Pancreas (tissue), 10 donors: ENCODE measurements around the gene RAP2B. TPM values are rescaled to one million over a fixed set of nuclear protein-coding genes. Genes with fewer than 3 reads are reported as not detected.

Source experiments
- ATAC-seq, 4 donors: fragments of 200-7000 bp; cut with Tn5 transposase; one replicate each; pipeline versions ENCODE4 v1.8.0 to v1.9.1; 2020; ENCODE audit warnings: mild to moderate bottlenecking in 4 of 4, moderate library complexity in 4 of 4
- DNase-seq, 6 donors: peaks; one replicate each; pipeline ENCODE4 v3.0.0-alpha.2; 2020
- FAIRE-seq: peaks from 2 replicates; lab custom pipeline; 2012; peaks lifted over from hg19 to GRCh38; lab: Jason Lieb, UNC
- H3K27ac ChIP-seq, 4 donors: fragments of 200-600 bp; sonication (generic); 1 replicate in 3 of 4; 2 replicates in 1 of 4; pipeline versions ENCODE4 v1.5.0 to v1.8.0; 2020
- H3K27me3 ChIP-seq, 4 donors: fragments of 200-600 bp; one replicate each; pipeline ENCODE4 v1.8.0; 2021
- H3K36me3 ChIP-seq, 3 donors: fragments of 200-600 bp; sonication (generic) in 1 of 3; one replicate each; pipeline versions ENCODE4 v1.5.0 to v1.8.0; 2020 to 2021
- H3K4me1 ChIP-seq, 3 donors: fragments of 200-600 bp; one replicate each; pipeline ENCODE4 v1.8.0; 2021
- H3K4me3 ChIP-seq, 4 donors: fragments of 200-600 bp; sonication (generic) in 2 of 4; one replicate each; pipeline versions ENCODE4 v1.5.0 to v1.8.0; 2020 to 2021
- H3K9me3 ChIP-seq, 4 donors: fragments of 200-600 bp; one replicate each; pipeline ENCODE4 v1.8.0; 2021
- CTCF ChIP-seq, 4 donors: fragments of 200-600 bp; sonication (generic) in 3 of 4; IDR thresholded peaks; one replicate each; pipeline versions ENCODE4 v1.5.0 to v1.8.0; 2021; ENCODE audit warnings: antibody characterized with exemption in 4 of 4
- WGBS, 2 donors: extraction: QIAGEN DNeasy Blood & Tissue Kit; methylation state at CpG; one replicate each; pipeline ENCODE4 v1.1.7; 2013; 5-methylcytosine and 5-hydroxymethylcytosine counted together
- intact Hi-C, 3 donors: fragments of 100-400 bp; cut with DNase I; formaldehyde crosslinking; loops; one replicate each; pipeline versions ENCODE4 v1.11.1 to v1.14.2; 2022
- polyA plus RNA-seq, 2 donors: library from polyadenylated mRNA; stranded (reverse); fragments of 200-250 nt; gene quantifications; one replicate each; pipeline ENCODE4 v1.2.3, GENCODE V29; 2013
- total RNA-seq, 6 donors: library from RNA; stranded (reverse); fragmentation: NEBNext Ultra II Directional in 4 of 6; extraction: Animal tissue kit (Norgen Biotek cat#: 25700) in 4 of 6; gene quantifications; one replicate each; pipeline versions ENCODE4 v1.2.1 to v1.2.4, GENCODE V29; 2021 to 2023
- donor health status: healthy with polysubstance abuse.
- donor health status: DM: no; HTN: no; CAD: no; lungs with moderate emphysema.
- donor health status: DM: no; HTN: no; CAD: no.
- donor health status: control.
- donor health status: control.
- donor health status: Bipolar disorder and iron deficiency.
- donor health status: DM: yes; HTN: yes; CAD: no.
- donor health status: DM: no; HTN: no; CAD: no.
- donor health status: DM: no; HTN: no; CAD: no.
- donor health status: DM: yes; HTN: yes; CAD: no.

The RAP2B gene
- total and polyA plus RNA-seq, 8 donors: 1.6 to 7.9 (median 3.0) TPM

GRCh38 chr3:153209596-153209995 is 47.6 kb downstream of the RAP2B start:
- no peak overlapping the region for H3K4me3 ChIP-seq
- intact Hi-C loops: no loop called here
- no peaks in the 10 kb centered on the region for H3K4me1 ChIP-seq
- no peaks in the 10 kb centered on the region for H3K9me3 ChIP-seq
- TF ChIP-seq CTCF (IDR thresholded peaks at IDR 0.05): no peak
- no peaks in the 10 kb centered on the region for H3K36me3 ChIP-seq
- ATAC-seq: peak in 2 of 4 donors; percentile 42 to 52
- no peaks in the 10 kb centered on the region for H3K27me3 ChIP-seq
- no peak overlapping the region for H3K27ac ChIP-seq
- peak in 1 of 6 donors; percentile 23 for DNase-seq
- FAIRE-seq: no peak
- 49 to 50% methylated on average over 8 of the region's 8 CpGs for WGBS, 2 donors

- Histone ChIP-seq H3K4me1 (no peaks in the 10 kb centered on the region), H3K27ac (no peak overlapping the region), H3K36me3 (no peaks in the 10 kb centered on the region), H3K4me3 (no peak overlapping the region), H3K9me3 (no peaks in the 10 kb centered on the region), H3K27me3 (no peaks in the 10 kb centered on the region)
- no peak for DNase-seq
- TF ChIP-seq CTCF (IDR thresholded peaks at IDR 0.05): no peak
- WGBS, 2 donors: 64 to 75% methylated on average over 3 of the region's 3 CpGs
- ATAC-seq: no peak
- FAIRE-seq: no peak
- intact Hi-C loops: no loop called here
Measured at GRCh38 chr3:153210146-153210545, 48.1 kb downstream of the RAP2B start.

- intact Hi-C loops: no loop called here
- no peaks in the 10 kb centered on the region for H3K9me3 ChIP-seq
- TF ChIP-seq CTCF (IDR thresholded peaks at IDR 0.05): no peak
- no peaks in the 10 kb centered on the region for H3K4me1 ChIP-seq
- FAIRE-seq (no peak), ATAC-seq (no peak), DNase-seq (no peak)
- H3K27me3 ChIP-seq: no peaks in the 10 kb centered on the region
- no peak overlapping the region for H3K4me3 ChIP-seq
- no peak overlapping the region for H3K27ac ChIP-seq
- no peaks in the 10 kb centered on the region for H3K36me3 ChIP-seq
- 77% methylated on average over 1 of the region's 1 CpG for WGBS, 2 donors
Measured at GRCh38 chr3:153210660-153211059, 48.6 kb downstream of the RAP2B start.

- ATAC-seq: no peak
- TF ChIP-seq CTCF (IDR thresholded peaks at IDR 0.05): no peak
- no peaks in the 10 kb centered on the region for H3K4me1 ChIP-seq
- no peak for FAIRE-seq
- DNase-seq: no peak
- no peaks in the 10 kb centered on the region for H3K27me3 ChIP-seq
- no peaks in the 10 kb centered on the region for H3K9me3 ChIP-seq
- no peak overlapping the region for H3K27ac ChIP-seq
- no peak overlapping the region for H3K4me3 ChIP-seq
- intact Hi-C loops: no loop called here
- WGBS, 2 donors: 79 to 91% methylated on average over 1 of the region's 1 CpG
- H3K36me3 ChIP-seq: no peaks in the 10 kb centered on the region
Measured at GRCh38 chr3:153215497-153215896, 53.5 kb downstream of the RAP2B start.

- H3K27me3 ChIP-seq: no peaks in the 10 kb centered on the region
- no peak for ATAC-seq
- intact Hi-C loops: no loop called here
- H3K9me3 ChIP-seq: no peaks in the 10 kb centered on the region
- DNase-seq: no peak
- 65 to 68% methylated on average over 5 of the region's 5 CpGs for WGBS, 2 donors
- no peaks in the 10 kb centered on the region for H3K4me1 ChIP-seq
- no peak for TF ChIP-seq CTCF (IDR thresholded peaks at IDR 0.05)
- no peak overlapping the region for H3K4me3 ChIP-seq
- no peak for FAIRE-seq
- H3K27ac ChIP-seq: no peak overlapping the region
- H3K36me3 ChIP-seq: no peaks in the 10 kb centered on the region
Measured at GRCh38 chr3:153215966-153216365, 53.9 kb downstream of the RAP2B start.
